B cell (primary cell): ENCODE data around the gene LUZP1. TPM values are rescaled to one million over a fixed set of nuclear protein-coding genes. Genes with fewer than 3 reads are reported as not detected.

Experiments
- ATAC-seq: fragments of 200-7000 bp; cut with Tn5 transposase; one replicate; pipeline ENCODE4 v1.10.0; 2021; ENCODE audit warnings: low read depth, mild to moderate bottlenecking, moderate number of reproducible peaks, moderate library complexity
- CTCF ChIA-PET: fragments of 350-600 bp; sonication (Branson Sonifier 250); formaldehyde crosslinking; loops from one replicate; lab custom pipeline; 2021; ENCODE audit warnings: antibody characterized with exemption, inconsistent platforms; lab: Charles Lee
- POLR2A ChIA-PET: fragments of 350-600 bp; sonication (Branson Sonifier 250); formaldehyde crosslinking; loops from one replicate; lab custom pipeline; 2021; ENCODE audit warnings: antibody characterized with exemption; lab: Charles Lee
- DNase-seq: peaks from one replicate; pipeline ENCODE4 v3.0.0; 2013
- H2AFZ ChIP-seq: 2 replicates; pipeline ENCODE4 v1.6.1; 2012; ENCODE audit warnings: mild to moderate bottlenecking, low read depth, low read length; ENCODE audit not compliant: insufficient read depth, poor library complexity, severe bottlenecking
- H3K27ac ChIP-seq, 2 donors: 1 replicate in 1 of 2; 2 replicates in 1 of 2; pipeline ENCODE4 v1.5.1; 2012 to 2013; ENCODE audit warnings: low read length in 2 of 2, mild to moderate bottlenecking in 2 of 2, moderate library complexity in 1 of 2
- H3K27me3 ChIP-seq, 4 experiments: fragments of 200-600 bp in 1 of 4; sonication (generic) in 1 of 4; replicated peaks in 1 of 4; 1 replicate in 2 of 4; 2 replicates in 2 of 4; pipeline versions ENCODE4 v1.6.1 to v1.7.0; 2013 to 2016; ENCODE audit warnings: low read length in 3 of 4, mild to moderate bottlenecking in 2 of 4, mixed read lengths in 1 of 4, moderate library complexity in 1 of 4; ENCODE audit not compliant: insufficient read depth in 4 of 4, control insufficient read depth in 3 of 4; ENCODE audit errors: control extremely low read depth in 1 of 4
- H3K36me3 ChIP-seq, 2 experiments: replicated peaks in 1 of 2; 1 replicate in 1 of 2; 2 replicates in 1 of 2; pipeline versions ENCODE4 v1.6.1 to v1.7.1; 2013; ENCODE audit warnings: low read length in 1 of 2; ENCODE audit not compliant: insufficient read depth in 2 of 2, control insufficient read depth in 1 of 2; ENCODE audit errors: control extremely low read depth in 1 of 2, extremely low read depth in 1 of 2
- H3K4me1 ChIP-seq, 2 donors: fragments of 200-600 bp in 1 of 2; sonication (generic) in 1 of 2; 1 replicate in 1 of 2; 2 replicates in 1 of 2; pipeline versions ENCODE4 v1.5.1 to v1.6.1; 2013 to 2017; ENCODE audit warnings: low read length in 2 of 2; ENCODE audit not compliant: control insufficient read depth in 2 of 2, insufficient read depth in 2 of 2
- H3K4me2 ChIP-seq: replicated peaks from 2 replicates; pipeline ENCODE3; 2012; ENCODE audit warnings: mild to moderate bottlenecking, low read depth, low read length; ENCODE audit not compliant: poor library complexity, severe bottlenecking
- H3K4me3 ChIP-seq, 5 experiments: fragments of 200-600 bp in 1 of 5; sonication (generic) in 1 of 5; 1 replicate in 3 of 5; 2 replicates in 2 of 5; pipeline versions ENCODE4 v1.5.1 to v1.7.0; 2011 to 2016; ENCODE audit warnings: low read length in 4 of 5, mild to moderate bottlenecking in 4 of 5, low read depth in 2 of 5, control low read depth in 1 of 5, moderate library complexity in 1 of 5; ENCODE audit not compliant: insufficient read depth in 1 of 5; ENCODE audit errors: control extremely low read depth in 1 of 5, extremely low read depth in 1 of 5
- H3K79me2 ChIP-seq: fragments of 200-600 bp; sonication (generic); one replicate; pipeline ENCODE4 v1.6.0; 2016; ENCODE audit warnings: low read length; ENCODE audit not compliant: control insufficient read depth, insufficient read depth
- H3K9ac ChIP-seq: fragments of 200-600 bp; sonication (generic); 2 replicates; pipeline ENCODE4 v1.6.1; 2017; ENCODE audit warnings: mild to moderate bottlenecking, low read length, moderate library complexity
- H3K9me3 ChIP-seq, 3 donors: one replicate each; pipeline versions ENCODE4 v1.6.1 to v1.7.1; 2013; ENCODE audit warnings: low read length in 2 of 3; ENCODE audit not compliant: control insufficient read depth in 2 of 3, insufficient read depth in 1 of 3; ENCODE audit errors: control extremely low read depth in 1 of 3
- H4K20me1 ChIP-seq: 2 replicates; pipeline ENCODE4 v1.6.0; 2012; ENCODE audit warnings: mild to moderate bottlenecking, low read length; ENCODE audit not compliant: insufficient read depth, control insufficient read depth, poor library complexity, severe bottlenecking
- H3K27ac Mint-ChIP-seq: one replicate; pipeline ENCODE4 v1.8.0; 2021; ENCODE audit warnings: mixed read lengths
- H3K27me3 Mint-ChIP-seq: one replicate; pipeline ENCODE4 v1.8.0; 2021; ENCODE audit warnings: mixed read lengths
- H3K4me1 Mint-ChIP-seq: one replicate; pipeline ENCODE4 v1.8.0; 2021; ENCODE audit warnings: mixed read lengths
- H3K4me3 Mint-ChIP-seq: one replicate; pipeline ENCODE4 v1.8.0; 2021; ENCODE audit warnings: mixed read lengths
- H3K9me3 Mint-ChIP-seq: one replicate; pipeline ENCODE4 v1.8.0; 2022; ENCODE audit warnings: mixed read lengths; ENCODE audit not compliant: insufficient read depth
- EZH2 ChIP-seq: IDR thresholded peaks from 2 replicates; pipeline ENCODE4 v1.6.1; 2012; ENCODE audit warnings: borderline replicate concordance, low read depth, mild to moderate bottlenecking, moderate library complexity, low read length; ENCODE audit not compliant: insufficient read depth, poor library complexity, severe bottlenecking
- WGBS: methylation state at CpG from one replicate; pipeline ENCODE4 v1.1.5; 2013; ENCODE audit warnings: missing lambda C conversion rate; ENCODE audit not compliant: insufficient coverage; 5-methylcytosine and 5-hydroxymethylcytosine counted together
- intact Hi-C: fragments of 100-400 bp; cut with micrococcal nuclease; formaldehyde crosslinking; loops from one replicate; pipeline ENCODE4 v1.10.0; 2022
- polyA plus RNA-seq: library from polyadenylated mRNA; depleted of rRNA; stranded (reverse); fragments of >200 nt; gene quantifications from 2 replicates; pipeline ENCODE4 v1.2.3, GENCODE V29; 2012
- total RNA-seq, 2 donors: library from RNA; stranded (reverse); fragments of 120-200 nt in 1 of 2; gene quantifications; 1 replicate in 1 of 2; 2 replicates in 1 of 2; pipeline versions ENCODE4 v1.2.3 to v1.2.4, GENCODE V29; 2013 to 2022
- TF ChIP-seq, protein P1 (sequence below): fragments of 200-600 bp; IDR thresholded peaks from one replicate; pipeline ENCODE4 v1.8.0; 2022; ENCODE audit warnings: antibody characterized with exemption, mild to moderate bottlenecking

Gene LUZP1
- total and polyA plus RNA-seq, 2 donors (not counting 1 experiment from before 2014, with no cell fraction given): 2.0 to 12.9 TPM

DNA sequence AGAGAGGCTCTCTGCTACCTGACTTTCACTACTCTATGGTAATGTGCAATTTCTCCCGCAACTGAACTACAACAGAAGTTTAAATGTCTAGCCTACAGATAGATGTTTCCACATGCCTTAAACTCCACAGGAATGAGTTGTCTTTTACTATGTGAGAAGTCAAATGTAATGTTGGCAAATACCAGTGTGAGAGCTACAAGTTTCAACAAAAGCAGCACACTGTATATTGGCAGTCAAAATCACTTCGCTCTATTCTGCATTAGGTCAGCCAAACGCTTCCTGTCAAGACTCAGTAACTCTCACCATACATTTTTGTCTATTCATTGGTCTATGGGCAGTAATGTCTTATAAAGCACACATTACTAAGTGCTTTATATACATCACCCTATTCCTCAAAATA lies 41.9 kb downstream of the LUZP1 start:
- peaks cover 4% of the 10 kb centered on the region for H3K4me1 Mint-ChIP-seq
- intact Hi-C loops: no loop called here

DNA sequence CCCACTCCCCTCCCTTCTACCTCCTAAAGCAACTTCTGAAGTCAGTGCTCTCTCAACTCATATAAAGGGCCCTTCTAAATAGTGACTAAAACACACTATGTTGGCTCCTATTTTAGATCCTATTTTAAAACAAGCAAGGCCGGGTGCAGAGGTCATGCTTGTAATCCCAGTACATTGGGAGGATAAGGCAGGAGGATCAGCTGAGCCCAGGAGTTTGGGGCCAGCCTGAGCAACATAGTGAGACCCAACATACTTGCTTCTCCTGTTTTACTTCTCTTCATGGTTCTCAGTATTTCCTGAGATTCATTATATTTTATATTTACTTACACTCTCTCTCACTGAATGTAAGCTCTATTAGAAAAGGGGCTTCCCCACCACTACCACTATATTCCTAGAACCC lies 42.5 kb downstream of the LUZP1 start:
- no peaks in the 10 kb centered on the region for H3K4me1 ChIP-seq
- H3K79me2 ChIP-seq: peaks cover 33% of the 10 kb centered on the region
- no peak overlapping the region for H2AFZ ChIP-seq
- H3K4me3 ChIP-seq: no peak overlapping the region
- WGBS: no CpG with 5 or more reads among the region's 1 CpG
- ATAC-seq (no peak), DNase-seq (no peak)
- peaks cover 4% of the 10 kb centered on the region for H3K4me1 Mint-ChIP-seq
- no peak overlapping the region for H3K27ac Mint-ChIP-seq
- intact Hi-C loops: no loop called here
- H3K9ac ChIP-seq: no peak overlapping the region
- H3K4me3 Mint-ChIP-seq: no peak overlapping the region
- H4K20me1 ChIP-seq: no peaks in the 10 kb centered on the region
- H3K9me3 Mint-ChIP-seq: no peaks in the 10 kb centered on the region
- H3K27me3 ChIP-seq: no peaks in the 10 kb centered on the region
- ChIA-PET POLR2A (no interaction called here), CTCF (interaction anchor here (1.1 to 2.2 kb wide), 3 partner anchors 23 to 29 kb away, joined by 3 to 8 read pairs (median 5); no protein-coding TSS in a partner anchor)
- no peak overlapping the region for H3K4me2 ChIP-seq
- no peaks in the 10 kb centered on the region for H3K9me3 ChIP-seq
- TF ChIP-seq, protein P1, sequence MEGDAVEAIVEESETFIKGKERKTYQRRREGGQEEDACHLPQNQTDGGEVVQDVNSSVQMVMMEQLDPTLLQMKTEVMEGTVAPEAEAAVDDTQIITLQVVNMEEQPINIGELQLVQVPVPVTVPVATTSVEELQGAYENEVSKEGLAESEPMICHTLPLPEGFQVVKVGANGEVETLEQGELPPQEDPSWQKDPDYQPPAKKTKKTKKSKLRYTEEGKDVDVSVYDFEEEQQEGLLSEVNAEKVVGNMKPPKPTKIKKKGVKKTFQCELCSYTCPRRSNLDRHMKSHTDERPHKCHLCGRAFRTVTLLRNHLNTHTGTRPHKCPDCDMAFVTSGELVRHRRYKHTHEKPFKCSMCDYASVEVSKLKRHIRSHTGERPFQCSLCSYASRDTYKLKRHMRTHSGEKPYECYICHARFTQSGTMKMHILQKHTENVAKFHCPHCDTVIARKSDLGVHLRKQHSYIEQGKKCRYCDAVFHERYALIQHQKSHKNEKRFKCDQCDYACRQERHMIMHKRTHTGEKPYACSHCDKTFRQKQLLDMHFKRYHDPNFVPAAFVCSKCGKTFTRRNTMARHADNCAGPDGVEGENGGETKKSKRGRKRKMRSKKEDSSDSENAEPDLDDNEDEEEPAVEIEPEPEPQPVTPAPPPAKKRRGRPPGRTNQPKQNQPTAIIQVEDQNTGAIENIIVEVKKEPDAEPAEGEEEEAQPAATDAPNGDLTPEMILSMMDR: no peak
- no peak for TF ChIP-seq EZH2
- no peaks in the 10 kb centered on the region for H3K27me3 Mint-ChIP-seq
- H3K36me3 ChIP-seq: no peaks in the 10 kb centered on the region
- no peak overlapping the region for H3K27ac ChIP-seq

More for the DNA sequence above, 41.9 kb downstream of the LUZP1 start:
- ChIA-PET CTCF (interaction anchor here (1.1 to 2.2 kb wide), 4 partner anchors 24 to 58 kb away, joined by 3 to 8 read pairs (median 6); no protein-coding TSS in a partner anchor), POLR2A (no interaction called here)
- H3K9ac ChIP-seq: no peak overlapping the region
- no peak overlapping the region for H3K27ac ChIP-seq
- H2AFZ ChIP-seq: no peak overlapping the region
- no peak overlapping the region for H3K27ac Mint-ChIP-seq
- H3K36me3 ChIP-seq: no peaks in the 10 kb centered on the region
- ATAC-seq: no peak
- no CpG with 5 or more reads among the region's 3 CpGs for WGBS
- DNase-seq: no peak
- TF ChIP-seq, protein P1: no peak
- no peak for TF ChIP-seq EZH2
- H3K4me2 ChIP-seq: no peak overlapping the region
- H3K9me3 Mint-ChIP-seq: no peaks in the 10 kb centered on the region
- H4K20me1 ChIP-seq: no peaks in the 10 kb centered on the region
- no peaks in the 10 kb centered on the region for H3K9me3 ChIP-seq
- H3K4me3 Mint-ChIP-seq: no peak overlapping the region
- H3K79me2 ChIP-seq: peaks cover 29% of the 10 kb centered on the region
- no peaks in the 10 kb centered on the region for H3K27me3 ChIP-seq
- H3K4me3 ChIP-seq: no peak overlapping the region
- no peaks in the 10 kb centered on the region for H3K4me1 ChIP-seq
- no peaks in the 10 kb centered on the region for H3K27me3 Mint-ChIP-seq
